GM21717 (cell line): ENCODE measurements around the gene PDE9A.
"Not testable (repeated sequence)": the region's sequence is repeated elsewhere in the genome, so short reads cannot be mapped to it uniquely, and the experiment has no call there.

Experiments used
- ATAC-seq: cut with Tn5 transposase; IDR thresholded peaks from one replicate; pipeline ENCODE4 v1.9.1; 2021; ENCODE audit warnings: mild to moderate bottlenecking, moderate library complexity; ENCODE audit not compliant: unreplicated experiment

Gene PDE9A

DNA sequence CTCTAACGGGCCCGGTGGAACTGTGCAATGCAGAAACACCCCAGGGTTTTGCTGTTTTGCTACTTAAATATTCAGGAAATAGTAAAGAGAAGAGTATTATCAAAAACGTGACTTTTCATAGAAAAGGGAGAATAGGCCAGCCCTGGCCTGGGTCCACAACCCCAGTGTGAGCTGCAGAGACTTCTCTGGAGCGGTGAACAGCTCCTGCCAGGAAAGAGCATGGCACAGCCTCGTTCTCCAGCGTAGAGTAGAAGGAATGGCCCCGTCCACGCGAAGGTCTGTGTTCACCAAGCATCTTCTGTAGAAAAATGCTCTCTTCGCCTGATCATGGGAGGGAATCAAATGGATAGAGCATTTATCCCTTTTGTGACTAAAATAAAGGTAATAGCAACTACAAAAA, 51.4 kb downstream of the PDE9A start:
- no peak for ATAC-seq

DNA sequence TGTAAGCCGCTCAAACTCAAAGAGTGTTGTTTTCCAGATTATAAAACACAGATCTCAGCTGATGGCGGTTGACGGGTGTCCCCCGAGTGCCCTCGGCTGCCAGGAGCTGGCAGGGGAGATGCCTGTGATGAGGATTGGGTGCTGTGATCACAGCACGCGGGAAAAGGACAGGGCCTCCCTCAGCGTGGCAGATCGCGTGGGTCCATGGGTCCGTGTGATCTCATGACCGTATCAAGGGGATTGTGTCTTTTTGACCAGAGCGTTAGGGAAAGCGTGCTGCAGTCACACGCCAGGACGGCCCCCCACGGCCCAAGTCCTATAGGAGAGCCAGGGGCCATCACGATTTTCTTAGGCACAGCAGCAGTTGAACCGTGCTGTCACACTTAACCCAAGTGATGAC, 51.9 kb downstream of the PDE9A start:
- ATAC-seq, result no peak

DNA sequence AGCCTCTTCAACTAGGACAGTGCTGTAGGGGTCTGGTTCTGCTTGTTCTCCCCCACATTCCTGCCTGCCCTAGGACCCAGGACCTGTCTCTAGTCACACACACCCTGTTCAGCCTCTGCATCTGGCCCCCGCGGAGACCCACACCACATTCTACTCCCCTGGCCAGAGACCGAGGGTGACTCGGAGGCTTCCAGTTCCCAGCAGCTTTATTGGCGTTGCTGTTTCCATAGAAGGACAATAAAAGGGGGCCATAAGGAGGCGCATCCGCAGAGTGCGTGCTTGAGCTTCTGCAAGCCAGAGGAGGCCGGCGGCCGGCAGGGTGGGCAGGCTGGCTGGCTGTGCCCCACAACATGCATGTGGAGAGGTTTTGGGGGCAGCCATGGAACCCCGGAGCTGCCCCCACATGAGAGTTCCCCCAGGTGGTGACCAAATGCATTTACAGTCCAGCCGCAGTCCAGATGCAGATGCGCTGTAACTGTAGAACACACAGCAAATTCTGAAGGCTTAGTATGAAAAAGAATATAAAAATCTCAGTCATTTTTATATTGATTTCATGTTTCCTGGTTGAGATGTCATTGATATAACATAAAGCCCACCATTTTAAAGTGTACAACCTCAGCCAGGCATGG, 52.4 kb downstream of the PDE9A start:
- no peak for ATAC-seq

DNA sequence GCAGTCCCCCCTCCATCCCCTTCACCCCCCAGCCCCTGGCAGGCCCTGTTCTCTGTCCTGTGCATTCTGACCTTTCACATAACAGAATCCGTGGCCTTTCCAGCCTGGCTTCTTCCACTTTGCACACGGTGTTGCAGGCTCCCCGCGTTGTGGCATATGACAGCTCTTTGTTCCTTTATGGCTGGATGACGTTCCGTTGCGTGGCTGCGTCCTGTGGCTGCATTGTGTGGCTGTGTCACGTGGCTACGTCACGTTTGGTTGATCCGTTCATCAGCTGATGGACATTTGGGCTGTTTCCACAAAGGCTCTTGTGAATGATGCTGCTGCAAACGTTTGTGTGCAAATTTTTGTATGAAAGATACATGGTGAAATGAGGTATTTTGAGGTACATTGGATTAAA, 53.3 kb downstream of the PDE9A start:
- ATAC-seq, result no peak

DNA sequence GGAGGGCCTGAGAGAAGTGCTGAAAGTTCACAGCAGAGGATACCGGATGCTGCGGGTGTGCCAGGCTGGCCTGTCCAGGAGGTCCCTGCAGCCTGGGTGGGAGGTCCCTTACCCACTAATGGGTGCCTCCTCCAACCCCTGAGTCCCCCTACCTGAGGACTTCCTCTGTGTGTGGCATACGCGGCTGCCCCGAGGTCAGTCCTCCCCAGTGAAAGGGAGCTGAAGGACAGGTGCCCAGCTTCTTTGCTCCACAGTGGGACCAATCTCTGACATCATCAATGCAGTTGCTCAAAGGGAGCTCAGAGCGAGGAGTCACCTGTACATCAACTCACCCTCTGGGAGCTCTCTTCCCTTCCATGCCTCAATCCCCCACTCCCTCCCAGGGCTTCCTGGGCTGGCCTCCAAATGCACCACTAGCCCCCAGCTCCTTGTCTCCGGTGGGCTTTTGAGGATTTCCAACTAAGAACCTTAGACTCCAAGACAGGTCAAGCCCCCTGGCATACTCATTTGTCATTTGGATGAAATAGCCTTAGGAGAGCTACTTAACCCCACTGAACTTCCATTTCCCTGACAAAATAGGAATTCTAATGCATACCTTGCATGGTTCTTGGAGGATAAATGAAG, 53.9 kb downstream of the PDE9A start:
- ATAC-seq, result no peak

DNA sequence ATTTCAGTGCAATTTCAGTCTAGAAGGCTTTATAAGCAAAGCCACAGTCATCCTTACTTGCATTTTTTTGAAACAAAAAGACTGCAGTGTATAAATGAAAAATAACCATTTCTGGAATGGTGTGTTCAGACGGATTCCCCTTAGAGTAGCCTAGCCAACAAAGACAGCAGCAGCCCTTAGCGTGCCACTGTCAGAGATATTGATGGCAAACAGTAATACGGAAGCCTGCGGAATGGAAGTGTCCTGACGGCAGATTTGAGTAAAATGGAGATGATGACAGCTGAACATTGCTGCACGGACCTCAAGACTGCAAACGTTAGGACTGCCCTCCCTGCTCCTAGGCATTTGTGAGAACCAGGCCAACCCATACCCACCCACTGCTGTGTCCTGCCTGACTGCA, 54.7 kb downstream of the PDE9A start:
- no peak for ATAC-seq

DNA sequence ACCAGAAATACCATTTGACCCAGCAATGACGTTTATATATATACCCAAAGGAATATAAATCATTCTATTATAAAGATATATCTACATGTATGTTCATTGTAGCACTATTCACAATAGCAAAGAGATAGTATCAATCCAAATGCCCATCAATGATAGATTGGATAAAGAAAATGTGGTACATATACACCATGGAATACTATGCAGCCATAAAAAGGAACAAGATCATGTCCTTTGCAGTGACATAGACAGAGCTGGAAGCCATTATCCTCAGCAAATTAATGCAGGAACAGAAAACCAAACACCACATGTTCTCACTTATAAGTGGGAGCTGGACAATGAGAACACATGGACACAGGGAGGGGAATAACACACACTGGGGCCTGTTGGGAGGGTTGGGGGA, 55.5 kb downstream of the PDE9A start:
- not testable (repeated sequence) for ATAC-seq

DNA sequence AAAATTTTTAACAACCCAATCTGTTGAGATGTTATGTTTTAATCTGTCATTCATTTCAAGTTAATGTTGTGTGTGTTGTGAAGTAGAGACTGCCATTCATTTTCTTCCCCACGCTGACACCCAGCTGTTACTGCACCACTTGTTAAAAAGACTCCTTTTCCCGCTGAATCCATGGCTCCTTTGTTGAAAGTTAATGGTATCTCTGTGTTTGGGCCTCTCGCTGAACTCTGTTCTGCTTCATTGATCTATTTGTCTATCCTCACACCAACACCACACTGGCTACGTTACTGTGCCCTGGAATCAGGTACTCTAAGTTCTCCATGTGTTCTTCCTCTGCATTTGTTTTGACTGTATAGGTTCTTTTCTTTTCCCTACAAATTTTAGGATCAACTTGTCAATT, 58.2 kb downstream of the PDE9A start:
- no peak for ATAC-seq

DNA sequence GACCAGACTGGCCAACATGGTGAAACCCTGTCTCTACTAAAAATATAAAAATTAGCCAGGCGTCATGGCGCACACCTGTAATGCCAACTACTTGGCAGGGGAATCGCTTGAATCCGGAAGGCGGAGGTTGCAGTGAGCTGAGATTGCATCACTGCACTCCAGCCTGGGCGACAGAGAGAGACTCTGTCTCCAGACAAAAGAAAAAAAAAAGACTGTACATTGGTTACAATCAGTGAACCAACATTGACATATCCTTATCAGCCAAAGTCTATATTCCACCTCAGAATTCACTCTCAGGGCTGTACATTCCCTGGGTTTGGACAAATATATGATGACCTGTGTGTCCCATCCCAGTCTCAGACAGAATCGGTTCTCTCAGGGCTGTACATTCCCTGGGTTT, 62.0 kb downstream of the PDE9A start:
- ATAC-seq, result not testable (repeated sequence)

DNA sequence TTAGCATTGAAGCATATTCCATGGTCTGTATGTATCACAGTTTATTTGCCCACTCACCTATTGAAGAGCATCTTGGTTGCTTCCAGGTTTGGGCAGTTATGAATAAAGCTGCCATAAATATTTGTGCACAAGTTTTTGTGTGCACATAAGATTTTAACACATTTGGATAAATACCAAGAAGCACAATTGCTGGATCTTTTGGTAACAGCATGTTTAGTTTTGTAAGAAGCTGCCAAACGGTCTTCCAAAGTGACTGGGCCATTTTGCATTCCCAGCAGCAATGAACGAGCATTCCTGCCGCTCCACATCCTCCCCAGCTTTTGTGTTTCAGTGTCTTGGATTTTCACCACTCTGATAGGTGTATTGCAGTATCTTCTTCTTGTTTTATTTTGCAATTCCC, 62.7 kb downstream of the PDE9A start:
- no peak for ATAC-seq

DNA sequence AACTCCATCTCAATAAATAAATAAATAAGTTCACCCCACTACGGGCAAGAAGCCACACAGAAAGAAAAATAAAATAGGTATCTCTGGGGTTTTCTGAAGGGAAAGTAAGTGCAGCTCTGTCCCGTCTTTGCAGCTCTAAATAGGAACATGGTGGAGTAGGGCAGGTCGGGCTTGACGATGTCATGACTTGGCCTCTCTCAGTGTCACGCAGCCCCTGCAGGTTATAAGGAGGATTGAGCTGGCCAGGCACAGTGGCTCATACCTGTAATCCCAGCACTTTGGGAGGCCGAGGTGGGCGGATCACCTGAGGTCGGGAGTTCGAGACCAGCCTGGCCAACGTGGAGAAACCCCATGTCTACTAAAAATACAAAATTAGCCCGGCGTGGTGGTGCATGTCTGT, 67.1 kb downstream of the PDE9A start:
- ATAC-seq, result not testable (repeated sequence)

DNA sequence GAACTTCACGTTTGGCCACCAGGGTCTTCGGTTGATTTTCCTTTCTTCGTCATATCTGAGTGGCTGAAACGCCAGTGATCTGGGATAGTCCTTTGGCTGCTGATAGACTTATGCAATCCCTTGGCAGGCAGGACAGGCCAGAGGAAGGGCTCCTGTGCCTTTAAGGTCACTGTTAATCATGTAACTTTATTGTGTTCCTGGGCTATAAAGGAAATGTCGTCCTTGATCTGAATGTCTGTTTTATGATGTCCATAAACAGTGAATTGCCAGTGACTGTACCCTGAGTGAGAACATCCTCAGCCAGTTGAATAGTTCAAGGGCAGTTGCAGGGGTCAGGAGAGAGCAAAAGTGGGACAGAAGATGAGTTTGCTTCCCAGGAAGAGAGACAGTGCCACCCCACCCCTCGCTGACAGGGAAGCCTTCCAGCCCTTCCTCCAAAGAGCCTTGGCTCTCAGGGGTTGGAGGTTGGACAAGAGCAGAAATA, 68.0 kb downstream of the PDE9A start:
- ATAC-seq, result no peak

DNA sequence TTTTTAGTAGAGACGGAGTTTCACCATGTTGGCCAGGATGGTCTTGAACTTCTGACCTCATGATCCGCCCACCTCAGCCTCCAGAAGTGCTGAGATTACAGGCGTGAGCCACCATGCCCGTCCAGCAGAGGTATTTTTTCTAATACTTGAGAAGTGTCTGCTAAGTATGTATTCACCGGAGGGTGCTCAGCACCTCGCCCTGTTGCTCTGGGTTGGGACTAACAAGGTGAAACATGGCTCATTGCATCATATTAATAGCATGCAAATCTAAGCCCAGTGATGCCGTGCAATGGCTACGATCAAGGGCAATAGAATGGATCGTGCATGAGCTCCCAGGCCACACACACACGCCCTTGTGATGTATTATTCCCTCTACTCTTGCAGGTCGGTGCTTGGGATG, 68.7 kb downstream of the PDE9A start:
- no peak for ATAC-seq

DNA sequence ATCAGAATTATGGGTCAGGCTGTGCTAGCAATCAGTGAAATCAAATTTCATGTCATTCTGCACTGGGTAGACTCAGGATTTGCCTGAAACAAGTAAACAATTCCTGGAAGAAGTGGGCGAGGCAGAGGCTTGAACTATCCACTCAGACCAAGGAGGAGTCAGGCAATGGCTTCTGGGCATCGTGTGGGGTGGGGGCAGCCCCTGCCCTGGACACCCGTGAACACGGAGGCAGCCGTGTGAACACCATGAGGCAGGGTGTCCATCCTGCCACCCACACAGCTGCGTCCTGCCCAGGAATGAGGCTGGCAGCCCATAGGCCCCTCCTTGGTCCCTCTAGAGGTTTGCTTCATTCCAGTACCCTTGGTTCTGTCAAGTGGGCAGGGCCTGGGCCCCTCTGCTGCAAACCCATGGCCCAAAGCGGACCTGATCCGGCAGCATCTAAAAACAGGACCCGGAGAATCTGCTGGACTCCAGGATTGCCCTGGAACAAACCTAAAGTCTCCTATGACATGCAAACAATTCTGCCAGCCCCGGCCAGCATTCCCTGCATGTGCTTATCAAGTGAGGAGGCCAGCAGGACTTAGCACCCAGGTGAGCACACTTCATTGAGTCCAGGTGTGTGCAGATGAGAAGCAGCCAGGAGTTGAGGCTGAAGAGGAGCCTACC, 69.5 kb downstream of the PDE9A start:
- no peak for ATAC-seq

DNA sequence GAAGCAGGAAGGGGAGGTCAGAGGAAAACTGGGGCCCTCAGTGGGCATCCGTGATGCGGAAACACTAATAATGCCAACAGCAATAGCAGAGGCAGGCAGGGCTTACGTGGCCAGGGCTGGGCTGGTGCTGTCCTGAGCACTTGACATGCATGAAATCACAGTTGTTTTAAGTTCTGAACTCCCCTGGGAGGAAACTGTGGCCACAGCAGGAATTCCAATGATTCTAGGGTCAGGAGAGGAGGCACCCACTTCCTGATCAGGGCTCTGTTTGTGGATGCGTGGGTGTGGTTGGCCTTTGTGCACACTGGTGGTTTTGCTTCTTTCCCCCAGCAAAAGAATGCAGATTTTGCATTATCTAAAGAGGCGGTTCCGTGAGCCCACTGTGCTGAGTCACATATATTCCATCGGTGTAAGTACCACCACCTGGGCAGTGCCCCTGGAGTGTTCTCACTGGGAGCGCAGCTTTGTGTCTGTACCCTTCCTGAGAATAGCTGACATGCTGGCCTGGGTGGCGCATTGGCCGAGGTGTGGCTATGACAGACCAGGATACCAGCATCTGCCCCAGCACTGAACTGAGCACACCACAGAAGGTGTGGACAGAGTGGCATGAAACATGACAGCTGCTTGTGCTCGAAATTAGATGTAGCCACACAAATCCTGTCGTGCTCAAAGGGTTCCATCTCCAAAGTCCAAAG, 71.0 kb downstream of the PDE9A start:
- ATAC-seq, result no peak

DNA sequence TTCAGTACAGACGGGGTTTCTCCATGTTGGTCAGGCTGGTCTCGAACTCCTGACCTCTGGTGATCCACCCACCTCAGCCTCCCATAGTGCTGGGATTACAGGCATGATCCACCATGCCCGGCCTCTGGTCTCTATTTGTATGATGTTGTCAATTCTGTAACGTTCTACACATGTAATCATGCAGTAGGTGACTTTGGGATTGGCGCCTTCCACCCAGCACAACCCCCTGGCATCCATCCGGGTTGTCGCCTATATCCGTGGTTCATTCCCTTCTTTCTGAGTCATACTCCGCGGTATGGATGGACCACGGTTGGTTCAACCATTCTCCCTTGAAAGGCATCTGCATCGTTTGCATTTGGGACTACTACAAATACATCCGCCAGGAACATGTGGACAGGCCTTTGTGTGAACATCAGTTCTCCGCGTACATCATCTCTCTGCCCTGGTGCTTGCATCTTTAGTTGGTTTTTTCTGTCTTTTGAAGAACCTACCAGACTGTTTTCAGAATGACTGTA, 72.1 kb downstream of the PDE9A start:
- ATAC-seq, result no peak

DNA sequence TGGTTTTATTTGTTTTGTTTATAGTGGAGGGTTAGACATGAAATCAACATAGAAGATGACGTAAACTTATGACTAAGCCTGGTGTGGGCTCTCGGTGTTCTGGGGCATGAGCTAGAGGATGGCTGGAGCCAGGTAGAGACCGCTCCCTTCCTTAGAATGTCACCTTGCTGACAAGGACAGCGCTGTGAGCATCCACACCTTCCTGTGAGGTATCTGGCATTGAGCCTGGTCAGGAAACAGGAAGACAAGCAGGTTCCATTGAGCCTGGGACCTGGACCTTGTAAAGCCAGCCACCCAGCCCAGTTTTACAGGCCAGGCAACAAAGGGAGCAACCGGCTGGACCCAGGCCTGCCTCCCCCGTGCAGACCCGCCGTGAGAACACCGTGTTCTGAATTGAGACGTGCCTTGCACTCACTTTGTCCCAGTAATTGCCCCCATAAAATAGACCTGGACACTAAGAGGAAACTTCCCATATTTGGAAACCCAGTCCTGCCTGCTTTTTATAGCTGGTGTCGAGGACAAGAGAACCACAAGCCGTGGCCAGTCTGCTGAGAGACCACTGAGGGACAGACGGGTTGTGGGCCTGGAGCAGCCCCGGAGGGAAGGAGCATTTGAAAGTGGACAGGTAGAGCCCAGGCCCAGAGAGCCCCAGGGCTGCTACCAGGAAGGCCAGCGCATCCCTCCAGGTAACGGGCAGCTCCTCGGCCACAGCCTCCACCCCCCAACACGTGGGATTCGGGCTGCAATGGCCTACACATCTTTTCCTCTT, 78.0 kb downstream of the PDE9A start:
- ATAC-seq, result no peak

DNA sequence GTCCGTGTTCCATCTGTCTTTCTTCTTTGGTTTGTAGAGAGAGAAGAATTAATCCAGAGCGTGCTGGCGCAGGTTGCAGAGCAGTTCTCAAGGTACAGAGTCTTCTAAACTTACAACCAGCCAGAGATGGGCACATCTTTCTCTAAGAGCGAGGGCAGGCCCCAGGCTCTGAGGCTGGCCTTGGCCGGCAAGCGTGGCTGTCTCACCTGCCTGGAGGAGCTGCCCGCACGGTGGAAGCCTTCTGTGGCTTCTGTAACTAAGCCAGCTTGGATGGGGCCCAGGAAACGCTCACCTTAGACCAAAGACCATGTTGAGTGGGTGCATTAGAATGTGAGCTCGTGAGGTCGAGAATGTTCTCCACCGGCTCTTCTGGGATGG, 78.6 kb downstream of the PDE9A start:
- ATAC-seq, result no peak

DNA sequence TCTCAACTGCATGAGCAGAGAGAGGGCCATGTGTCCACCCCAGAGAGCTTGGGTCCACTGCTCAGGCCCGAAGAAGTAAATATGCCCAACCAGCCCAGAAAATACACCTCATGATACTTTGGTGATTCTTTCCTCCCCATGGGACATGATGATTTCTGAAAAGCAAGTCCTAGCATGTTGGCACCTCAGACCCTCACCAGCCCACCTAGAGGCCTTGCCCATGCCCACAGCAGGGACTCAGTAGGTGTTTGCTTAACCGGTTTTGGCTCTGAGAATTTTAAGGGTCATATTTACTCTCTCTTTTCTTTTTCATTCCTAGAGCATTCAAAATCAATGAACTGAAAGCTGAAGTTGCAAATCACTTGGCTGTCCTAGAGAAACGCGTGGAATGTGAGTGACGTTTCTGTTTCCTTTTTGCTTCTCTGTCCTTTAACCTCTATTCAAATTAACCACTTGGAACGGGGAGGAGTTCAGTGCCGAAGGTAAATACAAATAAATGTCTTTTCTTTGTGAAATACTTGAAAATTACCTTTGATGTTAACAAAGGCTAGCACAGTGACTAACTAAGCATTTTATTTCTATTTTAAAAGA, 79.7 kb downstream of the PDE9A start:
- ATAC-seq, result no peak

DNA sequence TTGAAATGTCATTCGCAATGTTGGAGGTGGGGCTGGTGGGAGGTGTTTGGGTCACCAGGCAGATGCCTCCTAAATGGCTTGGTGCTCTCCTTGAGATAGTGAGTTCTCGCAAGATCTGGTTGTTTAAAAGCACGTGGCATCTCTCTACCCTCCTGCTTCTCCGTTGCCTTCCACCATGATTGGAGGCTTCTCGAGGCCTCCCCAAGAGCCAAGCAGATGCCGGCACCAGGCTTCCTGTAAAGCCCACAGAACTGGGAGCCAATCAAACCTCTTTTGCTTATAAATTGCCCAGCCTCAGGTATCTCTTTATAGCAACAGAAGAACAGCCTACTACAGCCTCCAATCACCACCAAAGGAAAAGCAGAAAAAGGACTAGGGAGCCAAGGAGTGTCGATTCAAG, 80.5 kb downstream of the PDE9A start:
- no peak for ATAC-seq
